H9 (cell line): ENCODE data around the gene FBXL16. TPM values are rescaled to one million over a fixed set of nuclear protein-coding genes. Genes with fewer than 3 reads are reported as not detected.
A peak's percentile ranks its signal among the peaks of the same experiment; 100 is the strongest.

Experiments
- DNase-seq: peaks from one replicate; pipeline ENCODE4 v3.0.0-alpha.2; 2017
- H2AFZ ChIP-seq: one replicate; pipeline ENCODE4 v1.6.1; 2013; ENCODE audit warnings: mild to moderate bottlenecking, low read length, control low read depth, moderate library complexity
- H2AK5ac ChIP-seq: 2 replicates; pipeline ENCODE4 v1.6.1; 2013; ENCODE audit warnings: low read length, control low read depth, mixed read lengths; ENCODE audit not compliant: insufficient read length
- H2BK120ac ChIP-seq: one replicate; pipeline ENCODE4 v1.6.1; 2013; ENCODE audit warnings: low read depth, mild to moderate bottlenecking, low read length, control low read depth, inconsistent platforms; ENCODE audit not compliant: poor library complexity, severe bottlenecking
- H2BK12ac ChIP-seq: 2 replicates; pipeline ENCODE4 v1.6.1; 2013; ENCODE audit warnings: low read length, control low read depth, mixed read lengths, low read depth; ENCODE audit not compliant: insufficient read length
- H2BK15ac ChIP-seq: 2 replicates; pipeline ENCODE4 v1.6.1; 2013; ENCODE audit warnings: low read depth, low read length, control low read depth
- H2BK20ac ChIP-seq: one replicate; pipeline ENCODE4 v1.6.1; 2013; ENCODE audit warnings: low read depth, mild to moderate bottlenecking, low read length, control low read depth, inconsistent platforms; ENCODE audit not compliant: poor library complexity, severe bottlenecking
- H2BK5ac ChIP-seq: 2 replicates; pipeline ENCODE4 v1.6.1; 2013; ENCODE audit warnings: low read length, control low read depth, mixed read lengths; ENCODE audit not compliant: insufficient read length
- H3K14ac ChIP-seq: 2 replicates; pipeline ENCODE4 v1.6.1; 2013; ENCODE audit warnings: low read length, control low read depth; ENCODE audit not compliant: insufficient read depth
- H3K18ac ChIP-seq: 2 replicates; pipeline ENCODE4 v1.6.1; 2013; ENCODE audit warnings: low read depth, mild to moderate bottlenecking, mixed read lengths, low read length, control low read depth; ENCODE audit not compliant: insufficient read length
- H3K23ac ChIP-seq: 2 replicates; pipeline ENCODE4 v1.6.1; 2013; ENCODE audit warnings: low read length, control low read depth, mixed read lengths, low read depth; ENCODE audit not compliant: insufficient read length
- H3K23me2 ChIP-seq: 2 replicates; pipeline ENCODE4 v1.6.1; 2013; ENCODE audit warnings: low read depth, mild to moderate bottlenecking, mixed read lengths, low read length, control low read depth; ENCODE audit not compliant: insufficient read length, poor library complexity, severe bottlenecking
- H3K27ac ChIP-seq: 2 replicates; pipeline ENCODE4 v1.5.1; 2013; ENCODE audit warnings: low read length, control low read depth, mixed read lengths, low read depth; ENCODE audit not compliant: insufficient read length
- H3K27me3 ChIP-seq: 2 replicates; pipeline ENCODE4 v1.6.1; 2013; ENCODE audit warnings: low read length, control low read depth, inconsistent platforms; ENCODE audit not compliant: insufficient read depth
- H3K4ac ChIP-seq: 2 replicates; pipeline ENCODE4 v1.6.1; 2013; ENCODE audit warnings: low read depth, mild to moderate bottlenecking, control low read depth, inconsistent platforms, low read length, moderate library complexity
- H3K4me1 ChIP-seq: 2 replicates; pipeline ENCODE4 v1.6.1; 2013; ENCODE audit warnings: low read length, control low read depth, inconsistent platforms; ENCODE audit not compliant: insufficient read depth
- H3K4me2 ChIP-seq: 2 replicates; pipeline ENCODE4 v1.6.1; 2013; ENCODE audit warnings: low read length, control low read depth, mixed read lengths; ENCODE audit not compliant: insufficient read length, insufficient read depth
- H3K56ac ChIP-seq: 2 replicates; pipeline ENCODE4 v1.6.1; 2013; ENCODE audit warnings: low read depth, mild to moderate bottlenecking, mixed read lengths, low read length, control low read depth; ENCODE audit not compliant: insufficient read length
- H3K79me1 ChIP-seq: 2 replicates; pipeline ENCODE4 v1.6.1; 2013; ENCODE audit warnings: low read depth, mild to moderate bottlenecking, moderate library complexity, low read length, control low read depth, inconsistent platforms; ENCODE audit not compliant: insufficient read depth, poor library complexity, severe bottlenecking
- H3K79me2 ChIP-seq: 2 replicates; pipeline ENCODE4 v1.6.1; 2013; ENCODE audit warnings: low read length, control low read depth, inconsistent platforms; ENCODE audit not compliant: insufficient read depth
- H3K9ac ChIP-seq: 2 replicates; pipeline ENCODE4 v1.6.1; 2013; ENCODE audit warnings: low read length, control low read depth, mixed read lengths; ENCODE audit not compliant: insufficient read length; ENCODE audit errors: extremely low read depth
- H3K9me3 ChIP-seq: one replicate; pipeline ENCODE4 v1.6.1; 2013; ENCODE audit warnings: low read depth, low read length, inconsistent platforms; ENCODE audit not compliant: control insufficient read depth
- H3T11ph ChIP-seq: one replicate; pipeline ENCODE4 v1.6.1; 2013; ENCODE audit warnings: mild to moderate bottlenecking, low read length, control low read depth, inconsistent platforms
- H4K20me1 ChIP-seq: one replicate; pipeline ENCODE4 v1.6.1; 2013; ENCODE audit not compliant: control insufficient read depth, insufficient read length, insufficient read depth
- H4K5ac ChIP-seq: 2 replicates; pipeline ENCODE4 v1.6.1; 2013; ENCODE audit warnings: low read depth, mild to moderate bottlenecking, mixed read lengths, low read length, control low read depth; ENCODE audit not compliant: insufficient read length
- H4K8ac ChIP-seq: replicated peaks from 2 replicates; pipeline ENCODE4 v1.6.1; 2013; ENCODE audit warnings: low read length, control low read depth, mixed read lengths, low read depth; ENCODE audit not compliant: insufficient read length
- H4K91ac ChIP-seq: 2 replicates; pipeline ENCODE4 v1.6.1; 2013; ENCODE audit warnings: low read depth, mild to moderate bottlenecking, moderate library complexity, mixed read lengths, low read length, control low read depth; ENCODE audit not compliant: insufficient read length
- H3K27ac Mint-ChIP-seq, 3 experiments: 2 replicates in 2 of 3; 3 replicates in 1 of 3; pipeline ENCODE4 v1.8.0; 2020 to 2021; ENCODE audit warnings: mixed read lengths in 3 of 3, mild to moderate bottlenecking in 1 of 3, moderate library complexity in 1 of 3
- H3K27me3 Mint-ChIP-seq: 2 replicates; pipeline ENCODE4 v1.8.0; 2021; ENCODE audit warnings: low read depth, mild to moderate bottlenecking, moderate library complexity, mixed read lengths
- H3K36me3 Mint-ChIP-seq, 3 experiments: 2 replicates in 2 of 3; 3 replicates in 1 of 3; pipeline ENCODE4 v1.8.0; 2020 to 2021; ENCODE audit warnings: low read depth in 3 of 3, mixed read lengths in 3 of 3; ENCODE audit not compliant: insufficient read depth in 1 of 3
- H3K4me1 Mint-ChIP-seq, 2 experiments: 2 replicates each; pipeline ENCODE4 v1.8.0; 2020; ENCODE audit warnings: mixed read lengths in 2 of 2
- H3K4me3 Mint-ChIP-seq, 2 experiments: 2 replicates in 1 of 2; 3 replicates in 1 of 2; pipeline ENCODE4 v1.8.0; 2020 to 2021; ENCODE audit warnings: mild to moderate bottlenecking in 2 of 2, mixed read lengths in 2 of 2, moderate library complexity in 1 of 2
- H3K9me3 Mint-ChIP-seq, 2 experiments: 2 replicates in 1 of 2; 3 replicates in 1 of 2; pipeline ENCODE4 v1.8.0; 2020; ENCODE audit warnings: mild to moderate bottlenecking in 2 of 2, mixed read lengths in 2 of 2, moderate library complexity in 1 of 2
- WGBS: extraction: QIAGEN DNeasy Blood & Tissue Kit; methylation state at CpG from one replicate; pipeline ENCODE4 v1.1.7; 2013; ENCODE audit warnings: missing lambda C conversion rate, low lambda C conversion rate, mixed read lengths; ENCODE audit not compliant: insufficient read length; ENCODE audit errors: extremely low coverage; 5-methylcytosine and 5-hydroxymethylcytosine counted together
- total RNA-seq: library from RNA; stranded (reverse); gene quantifications from 2 replicates; pipeline ENCODE4 v1.2.1, GENCODE V29; 2021
- TF ChIP-seq, protein P1 (sequence below): fragments of 200-600 bp; sonication (generic); conservative IDR thresholded peaks from 3 replicates; pipeline ENCODE4 v1.8.0; 2021; ENCODE audit warnings: antibody characterized with exemption, mild to moderate bottlenecking

Gene FBXL16
- total RNA-seq, 1 experiment from 2014 or later: 9.6 TPM

- Histone ChIP-seq H3K79me1 (no peaks in the 10 kb centered on the region), H2BK12ac (no peak overlapping the region), H4K91ac (no peak overlapping the region), H3K23me2 (peaks cover 9% of the 10 kb centered on the region), H3K27me3 (no peaks in the 10 kb centered on the region), H3K9me3 (no peaks in the 10 kb centered on the region), H3K14ac (no peak overlapping the region; the same call in 1 of the 2 replicates), H2AK5ac (no peak overlapping the region), H3T11ph (no peak overlapping the region), H4K8ac (no peak overlapping the region), H2BK5ac (no peak overlapping the region), H3K56ac (no peak overlapping the region), H3K4me2 (peak overlapping the region; percentile 43), H2BK15ac (no peak overlapping the region), H2BK120ac (no peak overlapping the region), H3K4me1 (no peaks in the 10 kb centered on the region), H2AFZ (no peak overlapping the region), H4K20me1 (no peaks in the 10 kb centered on the region), H3K27ac (no peak overlapping the region), H3K4ac (no peak overlapping the region), H4K5ac (no peak overlapping the region), H3K23ac (no peak overlapping the region), H2BK20ac (no peak overlapping the region), H3K79me2 (no peaks in the 10 kb centered on the region), H3K9ac (peak overlapping the region; percentile 23), H3K18ac (no peak overlapping the region)
- no CpG with 5 or more reads among the region's 24 CpGs for WGBS
- Mint-ChIP-seq H3K4me3 (peak overlapping the region; percentile 74 to 84), H3K9me3 (no peaks in the 10 kb centered on the region), H3K4me1 (peaks cover 2 to 12% of the 10 kb centered on the region in 2 experiments; a peak in 3 of 4 replicates), H3K36me3 (peaks cover 2 to 15% (median 4%) of the 10 kb centered on the region in 3 experiments; a peak in 4 of 7 replicates), H3K27me3 (no peaks in the 10 kb centered on the region; the same call in 1 of the 2 replicates), H3K27ac (peak overlapping the region in 1 of 3 experiments; percentile 83; a peak in 1 of 7 replicates)
- DNase-seq: peak; percentile 71
- TF ChIP-seq, protein P1, sequence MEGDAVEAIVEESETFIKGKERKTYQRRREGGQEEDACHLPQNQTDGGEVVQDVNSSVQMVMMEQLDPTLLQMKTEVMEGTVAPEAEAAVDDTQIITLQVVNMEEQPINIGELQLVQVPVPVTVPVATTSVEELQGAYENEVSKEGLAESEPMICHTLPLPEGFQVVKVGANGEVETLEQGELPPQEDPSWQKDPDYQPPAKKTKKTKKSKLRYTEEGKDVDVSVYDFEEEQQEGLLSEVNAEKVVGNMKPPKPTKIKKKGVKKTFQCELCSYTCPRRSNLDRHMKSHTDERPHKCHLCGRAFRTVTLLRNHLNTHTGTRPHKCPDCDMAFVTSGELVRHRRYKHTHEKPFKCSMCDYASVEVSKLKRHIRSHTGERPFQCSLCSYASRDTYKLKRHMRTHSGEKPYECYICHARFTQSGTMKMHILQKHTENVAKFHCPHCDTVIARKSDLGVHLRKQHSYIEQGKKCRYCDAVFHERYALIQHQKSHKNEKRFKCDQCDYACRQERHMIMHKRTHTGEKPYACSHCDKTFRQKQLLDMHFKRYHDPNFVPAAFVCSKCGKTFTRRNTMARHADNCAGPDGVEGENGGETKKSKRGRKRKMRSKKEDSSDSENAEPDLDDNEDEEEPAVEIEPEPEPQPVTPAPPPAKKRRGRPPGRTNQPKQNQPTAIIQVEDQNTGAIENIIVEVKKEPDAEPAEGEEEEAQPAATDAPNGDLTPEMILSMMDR: peak; percentile 75
Observed at GRCh38 chr16:648071-648780, 57.4 kb downstream of the FBXL16 start.
